DND-41 (cell line): ENCODE results near the gene SEMA5B.

Source experiments
- ATAC-seq: fragments of 200-7000 bp; cut with Tn5 transposase; 3 replicates; pipeline ENCODE4 v1.9.1; 2021; ENCODE audit warnings: low read depth; ENCODE audit not compliant: insufficient read depth
- DNase-seq: peaks from one replicate; pipeline ENCODE4 v3.0.0-alpha.2; 2020
- H2AFZ ChIP-seq: 2 replicates; pipeline ENCODE4 v1.6.0; 2012; ENCODE audit warnings: low read depth, low read length
- H3K27ac ChIP-seq: 2 replicates; pipeline ENCODE4 v1.5.1; 2012; ENCODE audit warnings: low read length, inconsistent platforms
- H3K27me3 ChIP-seq: fragments of 200-600 bp; sonication (generic); 2 replicates; pipeline ENCODE4 v1.6.0; 2012; ENCODE audit warnings: low read length, mild to moderate bottlenecking, inconsistent platforms; ENCODE audit not compliant: insufficient read depth, poor library complexity
- H3K36me3 ChIP-seq: 2 replicates; pipeline ENCODE4 v1.5.1; 2012; ENCODE audit warnings: low read length, inconsistent platforms; ENCODE audit not compliant: insufficient read depth
- H3K4me1 ChIP-seq: 2 replicates; pipeline ENCODE4 v1.5.1; 2012; ENCODE audit warnings: mild to moderate bottlenecking, low read length; ENCODE audit not compliant: insufficient read depth
- H3K4me2 ChIP-seq: 2 replicates; pipeline ENCODE4 v1.6.0; 2012; ENCODE audit warnings: mild to moderate bottlenecking, moderate library complexity, low read length, inconsistent platforms; ENCODE audit not compliant: insufficient read depth
- H3K4me3 ChIP-seq, 2 experiments: fragments of 200-600 bp in 1 of 2; shearing (Covaris generic) in 1 of 2; 2 replicates each; pipeline ENCODE4 v1.5.1; 2012 to 2016; ENCODE audit warnings: inconsistent platforms in 2 of 2, low read length in 2 of 2, mild to moderate bottlenecking in 2 of 2, low read depth in 1 of 2, moderate library complexity in 1 of 2
- H3K79me2 ChIP-seq: 2 replicates; pipeline ENCODE4 v1.6.0; 2012; ENCODE audit warnings: low read length, inconsistent platforms; ENCODE audit not compliant: insufficient read depth
- H3K9ac ChIP-seq: 2 replicates; pipeline ENCODE4 v1.6.0; 2012; ENCODE audit warnings: low read depth, mild to moderate bottlenecking, inconsistent platforms, low read length, moderate library complexity
- H3K9me3 ChIP-seq: 2 replicates; pipeline ENCODE4 v1.5.1; 2012; ENCODE audit warnings: low read length, moderate library complexity, mild to moderate bottlenecking, inconsistent platforms; ENCODE audit not compliant: insufficient read depth, severe bottlenecking
- H4K20me1 ChIP-seq: 2 replicates; pipeline ENCODE4 v1.6.0; 2012; ENCODE audit warnings: low read length; ENCODE audit not compliant: insufficient read depth
- EZH2 ChIP-seq: IDR thresholded peaks from 3 replicates; pipeline ENCODE4 v1.6.1; 2012; ENCODE audit warnings: borderline replicate concordance, low read depth, mild to moderate bottlenecking, moderate library complexity, low read length, inconsistent platforms; ENCODE audit not compliant: severe bottlenecking
- TF ChIP-seq, protein P1 (sequence below): IDR thresholded peaks from 2 replicates; pipeline ENCODE4 v1.5.1; 2012; ENCODE audit warnings: borderline replicate concordance, low read length, moderate library complexity, mild to moderate bottlenecking; ENCODE audit not compliant: poor library complexity, severe bottlenecking; ENCODE audit errors: extremely low read depth

The SEMA5B gene

DNA sequence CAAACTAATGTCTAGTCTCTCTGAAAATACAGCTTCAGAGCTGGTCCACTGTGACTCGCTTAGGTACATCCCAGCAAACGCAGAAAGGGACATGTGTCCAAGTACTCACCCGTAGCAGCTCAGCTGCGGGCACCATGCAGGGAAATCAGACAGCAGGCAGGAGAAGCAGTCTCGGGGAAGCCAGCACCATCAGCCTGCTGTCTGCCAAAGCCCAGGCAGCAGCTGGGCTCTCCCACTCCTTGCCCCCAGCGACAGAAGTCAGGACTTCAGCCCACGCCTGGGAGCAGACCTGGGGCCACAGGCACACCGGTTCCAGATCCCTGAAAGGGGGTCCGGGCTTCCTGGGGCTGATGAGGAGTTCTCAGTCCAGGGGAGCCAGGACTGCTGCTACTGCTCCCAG, 34.9 kb downstream of the SEMA5B start:
- H3K36me3 ChIP-seq = no peaks in the 10 kb centered on the region
- H3K79me2 ChIP-seq = no peaks in the 10 kb centered on the region
- H3K4me1 ChIP-seq = no peaks in the 10 kb centered on the region
- H3K27ac ChIP-seq = no peak overlapping the region
- no peak for TF ChIP-seq EZH2
- TF ChIP-seq, protein P1, sequence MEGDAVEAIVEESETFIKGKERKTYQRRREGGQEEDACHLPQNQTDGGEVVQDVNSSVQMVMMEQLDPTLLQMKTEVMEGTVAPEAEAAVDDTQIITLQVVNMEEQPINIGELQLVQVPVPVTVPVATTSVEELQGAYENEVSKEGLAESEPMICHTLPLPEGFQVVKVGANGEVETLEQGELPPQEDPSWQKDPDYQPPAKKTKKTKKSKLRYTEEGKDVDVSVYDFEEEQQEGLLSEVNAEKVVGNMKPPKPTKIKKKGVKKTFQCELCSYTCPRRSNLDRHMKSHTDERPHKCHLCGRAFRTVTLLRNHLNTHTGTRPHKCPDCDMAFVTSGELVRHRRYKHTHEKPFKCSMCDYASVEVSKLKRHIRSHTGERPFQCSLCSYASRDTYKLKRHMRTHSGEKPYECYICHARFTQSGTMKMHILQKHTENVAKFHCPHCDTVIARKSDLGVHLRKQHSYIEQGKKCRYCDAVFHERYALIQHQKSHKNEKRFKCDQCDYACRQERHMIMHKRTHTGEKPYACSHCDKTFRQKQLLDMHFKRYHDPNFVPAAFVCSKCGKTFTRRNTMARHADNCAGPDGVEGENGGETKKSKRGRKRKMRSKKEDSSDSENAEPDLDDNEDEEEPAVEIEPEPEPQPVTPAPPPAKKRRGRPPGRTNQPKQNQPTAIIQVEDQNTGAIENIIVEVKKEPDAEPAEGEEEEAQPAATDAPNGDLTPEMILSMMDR = no peak
- peaks cover 25% of the 10 kb centered on the region for H3K27me3 ChIP-seq
- no peak overlapping the region for H3K4me2 ChIP-seq
- H3K9ac ChIP-seq = no peak overlapping the region
- H3K4me3 ChIP-seq = no peak overlapping the region
- DNase-seq (no peak), ATAC-seq (no peak)
- no peak overlapping the region for H2AFZ ChIP-seq
- H3K9me3 ChIP-seq = no peaks in the 10 kb centered on the region
- 0 out of 2 replicates have a peak, but pooled peaks cover 3% of the 10 kb centered on the region for H4K20me1 ChIP-seq

GRCh38 chr3:122992133-122992532, 35.4 kb downstream of the SEMA5B start:
- DNase-seq = no peak
- no peaks in the 10 kb centered on the region for H3K9me3 ChIP-seq
- H3K9ac ChIP-seq = no peak overlapping the region
- ATAC-seq = no peak
- TF ChIP-seq EZH2 = no peak
- H3K4me2 ChIP-seq = no peak overlapping the region
- no peak overlapping the region for H3K4me3 ChIP-seq
- 0 out of 2 replicates have a peak, but pooled peaks cover 3% of the 10 kb centered on the region for H4K20me1 ChIP-seq
- H3K27ac ChIP-seq = no peak overlapping the region
- no peaks in the 10 kb centered on the region for H3K36me3 ChIP-seq
- peaks cover 25% of the 10 kb centered on the region for H3K27me3 ChIP-seq
- H2AFZ ChIP-seq = no peak overlapping the region
- no peaks in the 10 kb centered on the region for H3K4me1 ChIP-seq
- no peaks in the 10 kb centered on the region for H3K79me2 ChIP-seq

DNA sequence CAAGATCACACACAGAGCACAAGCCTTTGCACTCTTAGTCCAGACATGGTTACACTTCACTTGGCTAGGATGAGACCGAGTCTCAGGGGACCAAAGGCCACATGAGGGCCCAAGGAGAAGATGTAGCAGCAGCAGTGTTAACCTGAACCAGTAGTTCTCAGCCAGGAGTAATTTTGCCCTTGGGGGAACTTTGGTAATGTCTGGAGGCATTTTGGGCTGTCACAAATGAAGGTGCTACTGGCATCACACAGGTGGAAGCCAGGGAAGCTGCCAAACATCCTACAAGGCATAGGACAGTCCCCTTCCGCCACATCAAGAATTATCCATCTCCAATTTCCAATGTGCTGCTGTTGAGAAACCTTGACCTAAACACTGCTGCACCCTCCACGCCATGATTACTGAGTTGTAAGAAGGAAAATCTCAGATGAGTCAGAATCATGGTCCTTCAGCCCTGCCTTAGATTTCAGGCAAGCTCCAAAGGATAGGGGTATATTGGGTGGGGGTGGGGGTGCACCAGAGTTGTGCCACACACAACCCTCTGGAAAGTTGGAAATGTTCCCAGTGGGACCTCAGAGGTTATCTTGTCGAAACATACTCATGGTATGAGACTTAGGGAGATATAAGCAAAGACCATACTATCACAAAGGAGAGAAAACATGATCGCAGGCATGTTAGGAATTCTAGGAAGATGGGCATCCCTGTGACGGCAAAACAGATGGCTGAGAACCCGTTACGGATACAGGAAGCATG, 36.2 kb downstream of the SEMA5B start:
- Histone ChIP-seq H3K4me2 (no peak overlapping the region), H3K27ac (no peak overlapping the region), H3K27me3 (peaks cover 25% of the 10 kb centered on the region), H3K4me3 (no peak overlapping the region), H3K4me1 (no peaks in the 10 kb centered on the region), H2AFZ (no peak overlapping the region), H4K20me1 (0 out of 2 replicates have a peak, but pooled peaks cover 3% of the 10 kb centered on the region), H3K9me3 (no peaks in the 10 kb centered on the region), H3K79me2 (no peaks in the 10 kb centered on the region), H3K9ac (no peak overlapping the region), H3K36me3 (no peaks in the 10 kb centered on the region)
- DNase-seq (no peak), ATAC-seq (no peak)
- TF ChIP-seq EZH2 = no peak
- TF ChIP-seq, protein P1 = no peak

GRCh38 chr3:122989856-122990575, 37.5 kb downstream of the SEMA5B start:
- no peaks in the 10 kb centered on the region for H4K20me1 ChIP-seq
- DNase-seq (no peak), ATAC-seq (no peak)
- H3K36me3 ChIP-seq = no peaks in the 10 kb centered on the region
- H3K4me1 ChIP-seq = no peaks in the 10 kb centered on the region
- H3K9me3 ChIP-seq = no peaks in the 10 kb centered on the region
- TF ChIP-seq EZH2 = no peak
- TF ChIP-seq, protein P1 = no peak
- peaks cover 23% of the 10 kb centered on the region for H3K27me3 ChIP-seq
- H3K4me3 ChIP-seq = no peak overlapping the region
- H3K79me2 ChIP-seq = no peaks in the 10 kb centered on the region
- no peak overlapping the region for H3K9ac ChIP-seq
- no peak overlapping the region for H3K4me2 ChIP-seq
- H3K27ac ChIP-seq = no peak overlapping the region
- no peak overlapping the region for H2AFZ ChIP-seq
